Neural crest cell (in vitro differentiated cells): Measurements from ENCODE around the gene KCNAB2. TPM values are rescaled to one million over a fixed set of nuclear protein-coding genes. Genes with fewer than 3 reads are reported as not detected.

Experiments used
- DNase-seq: peaks from one replicate; pipeline ENCODE4 v3.0.0; 2021; ENCODE audit warnings: low read depth, mixed read lengths, low spot score
- H3K27ac Mint-ChIP-seq: one replicate; pipeline ENCODE4 v1.8.0; 2021; ENCODE audit warnings: mild to moderate bottlenecking, mixed read lengths; ENCODE audit not compliant: unreplicated experiment
- H3K27me3 Mint-ChIP-seq: 2 replicates; pipeline ENCODE4 v1.8.0; 2021; ENCODE audit warnings: low read depth, mild to moderate bottlenecking, mixed read lengths
- H3K36me3 Mint-ChIP-seq: 2 replicates; pipeline ENCODE4 v1.8.0; 2021; ENCODE audit warnings: low read depth, mild to moderate bottlenecking, mixed read lengths
- H3K4me1 Mint-ChIP-seq: 2 replicates; pipeline ENCODE4 v1.8.0; 2021; ENCODE audit warnings: mixed read lengths
- H3K4me3 Mint-ChIP-seq: one replicate; pipeline ENCODE4 v1.8.0; 2021; ENCODE audit warnings: mild to moderate bottlenecking, mixed read lengths
- H3K9me3 Mint-ChIP-seq: 2 replicates; pipeline ENCODE4 v1.8.0; 2021; ENCODE audit warnings: mixed read lengths
- CTCF ChIP-seq: fragments of 200-600 bp; sonication (generic); conservative IDR thresholded peaks from 2 replicates; pipeline ENCODE4 v1.5.0; 2021; ENCODE audit warnings: antibody characterized with exemption, mild to moderate bottlenecking
- total RNA-seq: library from RNA; stranded (reverse); gene quantifications from 2 replicates; pipeline ENCODE4 v1.2.1, GENCODE V29; 2021

KCNAB2 gene
- total RNA-seq, 1 donor from 2014 or later = 8.3 TPM

GRCh38 chr1:6030547-6031261 lies 15.0 kb upstream of the KCNAB2 start:
- Mint-ChIP-seq H3K9me3 (no peaks in the 10 kb centered on the region), H3K36me3 (no peaks in the 10 kb centered on the region), H3K27ac (no peak overlapping the region), H3K4me1 (peaks cover 20% of the 10 kb centered on the region), H3K4me3 (no peak overlapping the region), H3K27me3 (peaks cover 15% of the 10 kb centered on the region)
- no peak for TF ChIP-seq CTCF
- DNase-seq = no peak

- no peak for DNase-seq
- Mint-ChIP-seq H3K4me3 (no peak overlapping the region), H3K36me3 (no peaks in the 10 kb centered on the region), H3K4me1 (peaks cover 22% of the 10 kb centered on the region), H3K27ac (no peak overlapping the region), H3K9me3 (no peaks in the 10 kb centered on the region), H3K27me3 (peaks cover 15% of the 10 kb centered on the region)
- TF ChIP-seq CTCF = no peak
Observed at GRCh38 chr1:6033124-6033523, 12.6 kb upstream of the KCNAB2 start.

- H3K4me3 Mint-ChIP-seq = peak overlapping the region; percentile 51
- peak; percentile 70 for DNase-seq
- H3K36me3 Mint-ChIP-seq = no peaks in the 10 kb centered on the region
- no peaks in the 10 kb centered on the region for H3K9me3 Mint-ChIP-seq
- H3K4me1 Mint-ChIP-seq = peaks cover 17% of the 10 kb centered on the region
- H3K27me3 Mint-ChIP-seq = peaks cover 15% of the 10 kb centered on the region
- H3K27ac Mint-ChIP-seq = no peak overlapping the region
- peak; percentile 71 for TF ChIP-seq CTCF
Observed at GRCh38 chr1:6033986-6034749, 11.5 kb upstream of the KCNAB2 start.

GRCh38 chr1:6034750-6035096 lies 11.0 kb upstream of the KCNAB2 start:
- Mint-ChIP-seq H3K36me3 (no peaks in the 10 kb centered on the region), H3K4me1 (peaks cover 17% of the 10 kb centered on the region), H3K9me3 (no peaks in the 10 kb centered on the region), H3K27ac (no peak overlapping the region), H3K4me3 (no peak overlapping the region), H3K27me3 (peaks cover 15% of the 10 kb centered on the region)
- TF ChIP-seq CTCF = no peak
- no peak for DNase-seq

- Mint-ChIP-seq H3K27me3 (peaks cover 15% of the 10 kb centered on the region), H3K36me3 (no peaks in the 10 kb centered on the region), H3K4me3 (no peak overlapping the region), H3K9me3 (no peaks in the 10 kb centered on the region), H3K27ac (no peak overlapping the region), H3K4me1 (peaks cover 17% of the 10 kb centered on the region)
- DNase-seq = no peak
- TF ChIP-seq CTCF = no peak
Observed at GRCh38 chr1:6035303-6035702, 10.4 kb upstream of the KCNAB2 start.
